Testis (tissue), 2 donors: ENCODE data around the gene CECR2.

Experiments used
- CTCF ChIP-seq, 3 experiments: fragments of 450-650 bp in 2 of 3; fragments of 200-600 bp in 1 of 3; sonication (generic) in 1 of 3; IDR thresholded peaks; one replicate each; pipeline ENCODE4 v1.5.1; 2016 to 2019; ENCODE audit warnings: antibody characterized with exemption in 3 of 3, mild to moderate bottlenecking in 2 of 3, moderate library complexity in 1 of 3
- POLR2A ChIP-seq: fragments of 450-650 bp; IDR thresholded peaks from one replicate; pipeline ENCODE4 v1.6.1; 2017; ENCODE audit warnings: antibody characterized with exemption, mild to moderate bottlenecking, moderate library complexity

- TF ChIP-seq CTCF (IDR thresholded peaks at IDR 0.05) (no peak), POLR2A (no peak)
Measured at GRCh38 chr22:17411213-17411612, 42.0 kb downstream of the CECR2 start.
